HG03097 (cell line): Measurements from ENCODE around the gene ARL5C.
"Not testable (repeated sequence)": the region's sequence is repeated elsewhere in the genome, so short reads cannot be mapped to it uniquely, and the experiment has no call there.

Experiments used
- ATAC-seq: cut with Tn5 transposase; IDR thresholded peaks from one replicate; pipeline ENCODE4 v1.9.1; 2021; ENCODE audit not compliant: unreplicated experiment, low FRiP score

The ARL5C gene

DNA sequence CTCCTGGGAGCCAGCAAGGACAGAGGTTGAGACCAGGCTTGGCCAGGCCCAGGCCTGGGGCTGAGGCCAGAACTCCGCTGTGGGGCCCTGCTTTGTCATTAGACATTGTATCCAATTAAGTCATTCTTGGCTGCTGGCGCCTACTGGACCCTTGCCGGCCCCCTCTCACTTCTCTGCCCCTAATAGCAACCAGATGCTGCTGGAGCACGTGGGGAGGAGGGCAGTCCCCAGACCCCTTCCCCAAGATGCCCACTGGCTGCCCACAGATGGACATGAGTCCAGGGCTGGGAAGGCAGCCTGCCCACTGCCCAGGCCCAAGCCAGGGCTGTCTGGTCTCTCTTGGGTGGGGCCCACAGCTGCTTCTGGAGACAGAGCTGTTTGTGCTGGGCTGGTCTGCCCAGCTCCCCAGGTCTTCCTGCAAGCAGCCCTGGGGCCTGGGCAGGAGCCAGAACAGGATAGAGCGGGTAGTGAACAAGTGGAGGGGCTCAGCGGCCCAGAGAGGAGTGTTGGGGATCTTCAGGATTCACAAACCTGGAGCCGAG, 22.3 kb downstream of the ARL5C start:
- ATAC-seq, result no peak

DNA sequence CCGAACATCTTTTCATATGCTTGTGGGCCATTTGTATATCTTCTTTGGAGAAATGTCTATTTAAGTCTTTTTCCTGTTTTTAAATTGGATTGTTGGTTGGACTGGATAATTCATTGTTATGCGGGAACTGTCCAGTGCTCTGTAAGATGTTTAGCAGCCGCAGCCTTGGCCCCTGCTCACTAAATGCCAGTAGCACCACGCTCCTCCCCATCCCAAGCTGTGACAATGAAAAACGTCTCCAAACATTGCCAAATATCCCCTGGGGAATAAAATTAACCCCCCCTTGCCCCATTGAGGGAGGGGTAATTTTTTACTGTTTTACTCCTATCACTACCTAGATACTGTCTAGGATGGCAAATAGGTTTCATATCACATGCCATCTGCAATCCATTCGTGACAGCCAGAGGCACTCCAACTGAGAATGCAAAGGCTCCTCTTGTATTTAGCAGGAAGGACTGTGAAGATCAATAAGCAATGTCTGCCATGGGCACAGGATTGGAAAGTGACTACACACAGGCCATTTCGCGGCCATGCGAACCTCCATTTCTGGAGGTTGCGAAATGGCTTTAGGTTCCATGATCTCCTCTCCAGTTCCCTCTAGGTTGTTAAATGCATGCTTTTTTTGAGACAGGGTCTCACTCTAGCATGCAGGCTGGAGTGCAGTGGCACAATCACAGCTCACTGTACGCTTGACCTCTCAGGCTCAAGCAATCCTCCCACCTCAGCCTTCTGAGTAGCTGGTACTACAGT, 23.9 kb downstream of the ARL5C start:
- no peak for ATAC-seq

DNA sequence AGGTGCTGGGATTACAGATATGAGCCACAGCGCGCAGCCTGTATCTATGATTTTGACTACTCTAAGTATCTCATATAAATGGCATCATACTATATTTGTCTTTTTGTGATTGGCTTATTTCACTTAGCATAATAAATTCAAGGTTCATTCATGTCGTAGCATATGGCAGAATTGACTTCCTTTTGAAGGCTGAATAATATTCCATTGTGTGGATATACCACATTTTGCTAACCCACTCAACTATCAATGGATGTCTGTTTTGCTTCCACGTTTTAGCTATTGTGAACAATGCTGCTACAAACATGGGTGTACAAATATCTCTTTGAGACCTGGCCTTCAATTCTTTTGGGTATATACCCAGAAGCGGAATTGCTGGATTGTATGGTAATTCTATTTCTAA, 24.7 kb downstream of the ARL5C start:
- ATAC-seq, result no peak

GRCh38 chr17:39139561-39139960, 26.4 kb downstream of the ARL5C start:
- ATAC-seq, result no peak

DNA sequence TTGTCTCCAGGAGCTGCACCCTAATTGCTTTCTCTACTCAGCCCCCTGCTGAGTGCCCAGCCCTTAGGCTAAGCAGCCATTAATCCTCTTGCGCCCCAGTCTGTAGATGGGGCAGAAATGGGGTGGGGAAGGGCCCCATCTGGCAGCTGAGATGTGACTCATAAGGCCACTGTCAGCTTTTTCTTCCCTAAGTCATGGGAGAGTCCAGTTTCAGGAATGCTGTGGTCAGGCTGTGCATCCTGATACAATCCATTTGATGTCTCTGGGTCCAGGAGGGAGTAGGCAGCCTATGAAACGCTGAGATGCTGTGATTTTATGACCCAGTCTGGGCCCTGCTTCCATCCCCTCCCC, 26.8 kb downstream of the ARL5C start:
- ATAC-seq, result no peak

GRCh38 chr17:39138431-39139160, 27.4 kb downstream of the ARL5C start:
- ATAC-seq, result no peak

- no peak for ATAC-seq
These were observed 31.1 kb downstream of the ARL5C start for GRCh38 chr17:39134878-39135277.

- ATAC-seq, result no peak
These were observed 33.8 kb downstream of the ARL5C start for GRCh38 chr17:39132192-39132610.

DNA sequence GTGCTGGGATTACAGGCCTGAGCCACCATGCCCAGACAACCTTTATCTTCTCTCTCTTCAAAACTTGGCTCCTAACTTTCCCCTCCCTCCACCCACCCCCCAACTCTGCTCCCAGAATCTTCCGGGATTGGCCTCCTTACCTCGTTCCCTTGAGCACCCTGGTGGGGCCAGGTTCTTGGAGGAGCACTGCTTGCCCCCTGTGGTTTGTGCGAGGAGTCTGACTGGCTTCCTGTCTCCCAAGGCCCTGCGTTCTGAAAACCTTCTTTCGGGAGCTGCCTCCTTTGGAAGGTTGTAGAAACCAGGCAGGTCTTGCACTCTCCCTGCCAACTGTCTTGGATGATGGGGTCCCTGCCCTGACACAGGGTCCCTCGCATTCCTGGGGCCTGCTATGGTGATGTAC, 34.3 kb downstream of the ARL5C start:
- ATAC-seq, result no peak

DNA sequence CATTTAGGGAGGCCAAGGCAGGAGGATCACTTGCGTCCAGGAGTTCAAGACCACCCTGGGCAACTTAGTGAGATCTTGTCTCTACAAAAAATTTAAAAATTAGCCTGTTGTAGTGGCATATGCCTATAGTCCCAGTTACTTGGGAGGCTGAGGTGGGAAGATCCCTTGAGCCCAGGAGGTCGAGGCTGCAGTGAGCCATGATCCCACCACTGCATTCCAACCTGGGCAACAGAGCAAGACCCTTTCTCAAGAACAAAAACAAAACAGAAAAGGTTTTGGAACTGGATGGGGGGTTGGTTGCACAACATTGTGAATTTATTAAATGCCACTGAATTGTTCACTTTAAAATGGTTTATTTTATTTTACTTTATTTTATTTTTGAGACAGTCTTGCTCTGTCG, 35.8 kb downstream of the ARL5C start:
- no peak for ATAC-seq

GRCh38 chr17:39129544-39129943, 36.4 kb downstream of the ARL5C start:
- ATAC-seq, result not testable (repeated sequence)

- ATAC-seq, result no peak
These were observed 39.5 kb downstream of the ARL5C start for GRCh38 chr17:39126436-39126835.

GRCh38 chr17:39125143-39125875, 40.7 kb downstream of the ARL5C start:
- no peak for ATAC-seq

DNA sequence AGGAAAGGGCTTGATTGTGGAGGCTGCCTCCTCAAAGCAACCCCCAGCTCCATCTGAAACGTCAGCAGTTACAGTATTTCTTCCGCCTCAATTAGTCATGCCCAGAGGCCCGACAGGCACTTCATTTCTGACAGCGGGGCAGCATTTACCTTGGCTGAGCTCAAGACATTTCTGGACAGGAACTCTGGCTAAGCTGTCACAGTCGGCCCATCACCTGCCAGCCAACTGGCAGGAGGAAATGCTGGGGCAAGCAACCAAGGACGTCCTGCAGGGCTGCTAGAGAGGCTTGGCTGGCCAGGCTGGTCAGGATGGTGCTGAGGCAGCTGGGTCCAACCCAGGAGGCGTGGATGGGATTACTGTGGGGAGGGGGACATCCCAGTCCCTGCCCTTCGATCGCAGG, 42.3 kb downstream of the ARL5C start:
- no peak for ATAC-seq

DNA sequence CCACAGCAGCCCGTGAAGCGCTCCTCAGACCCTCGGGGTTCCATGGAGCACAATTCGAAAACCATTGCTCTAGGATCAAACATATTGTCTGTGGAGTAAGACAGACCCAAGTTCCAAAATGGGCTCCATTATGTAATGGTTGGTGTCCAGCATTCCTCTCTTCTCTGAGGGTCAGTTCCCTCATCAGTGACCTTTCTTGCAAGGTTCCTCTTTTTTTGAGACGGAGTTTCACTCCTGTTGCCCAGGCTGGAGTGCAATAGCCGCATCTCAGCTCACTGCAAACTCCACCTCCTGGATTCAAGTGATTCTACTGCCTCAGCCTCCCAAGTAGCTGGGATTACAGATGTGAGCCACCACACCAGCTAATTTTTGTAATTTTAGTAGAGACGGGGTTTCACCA, 43.0 kb downstream of the ARL5C start:
- ATAC-seq, result no peak

DNA sequence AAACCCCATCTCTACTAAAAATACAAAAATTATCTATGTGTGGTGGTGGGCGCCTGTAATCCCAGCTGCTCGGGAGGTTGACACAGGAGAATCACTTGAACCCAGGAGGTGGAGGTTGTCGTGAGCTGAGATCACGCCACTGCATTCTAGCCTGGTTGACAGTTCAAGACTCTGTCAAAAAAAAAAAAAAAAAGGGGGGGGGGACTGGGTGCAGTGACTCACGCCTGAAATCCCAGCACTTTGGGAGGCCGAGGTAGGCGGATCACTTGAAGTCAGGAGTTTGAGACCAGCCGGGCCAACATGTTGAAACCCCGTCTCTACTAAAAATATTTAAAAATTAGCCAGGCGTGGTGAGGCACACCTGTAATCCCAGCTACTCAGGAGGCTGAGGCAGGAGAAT, 44.0 kb downstream of the ARL5C start:
- ATAC-seq, result not testable (repeated sequence)

- peak; percentile 76 for ATAC-seq
These were observed 47.1 kb downstream of the ARL5C start for GRCh38 chr17:39118674-39119419.

- ATAC-seq, result no peak
These were observed 49.7 kb downstream of the ARL5C start for GRCh38 chr17:39116224-39116623.

DNA sequence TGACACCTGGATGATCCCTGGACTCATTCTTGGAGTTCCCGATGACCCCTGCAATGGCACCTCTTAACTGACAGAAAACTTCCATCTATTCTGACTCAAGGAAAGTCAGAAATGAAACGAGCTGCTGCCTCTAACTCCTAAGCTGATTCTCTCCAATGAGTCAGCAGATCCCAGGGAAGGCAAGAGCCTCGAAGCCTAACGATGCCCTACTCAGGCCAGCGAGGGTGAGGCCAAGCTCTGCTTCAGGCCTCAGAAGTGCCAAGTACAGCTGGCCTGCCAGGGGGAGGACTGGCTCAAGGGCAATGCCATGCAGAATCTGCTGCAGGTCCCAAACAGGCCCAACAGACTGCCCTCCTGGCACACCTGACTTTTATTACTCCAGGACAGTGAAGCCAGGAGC, 50.8 kb downstream of the ARL5C start:
- no peak for ATAC-seq

DNA sequence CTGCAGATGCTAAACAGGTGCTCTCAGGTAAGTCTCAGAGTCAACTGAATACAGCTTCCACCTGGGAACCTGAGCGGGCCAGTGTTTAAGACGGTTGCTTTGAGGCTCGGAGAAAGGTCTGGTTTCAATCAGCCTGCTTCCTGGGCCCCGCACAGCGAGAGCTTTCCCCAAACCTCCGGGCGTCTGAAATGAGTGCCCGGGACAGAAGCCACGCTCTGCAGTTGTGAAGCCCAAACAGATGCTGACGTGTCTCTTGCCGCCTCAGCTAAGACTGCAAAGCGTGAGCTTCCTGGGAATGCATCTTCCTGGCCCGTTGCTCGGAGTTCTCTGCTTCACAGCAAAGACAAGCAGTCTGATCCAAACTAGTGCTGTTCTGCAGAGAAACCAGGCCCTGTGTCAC, 51.2 kb downstream of the ARL5C start:
- no peak for ATAC-seq

- ATAC-seq, result no peak
These were observed 52.1 kb downstream of the ARL5C start for GRCh38 chr17:39113871-39114270.
